Astrocyte of the cerebellum (primary cell): ENCODE data around the gene LRRC15.

ENCODE experiments used
- DNase-seq: peaks from one replicate; pipeline ENCODE4 v3.0.0-alpha.2; 2011; ENCODE audit warnings: low read depth
- H3K4me3 ChIP-seq: 2 replicates; pipeline ENCODE4 v1.5.1; 2011; ENCODE audit warnings: mild to moderate bottlenecking, low read depth, low read length, moderate library complexity
- CTCF ChIP-seq: IDR thresholded peaks from 2 replicates; pipeline ENCODE4 v1.5.1; 2012; ENCODE audit warnings: low read length, low read depth, moderate library complexity, mild to moderate bottlenecking; ENCODE audit errors: missing control alignments
- in situ Hi-C: cut with HindIII; loops from 2 replicates; pipeline ENCODE4 v1.10.0; 2017; ENCODE audit warnings: low sequenced_read_pairs

The LRRC15 gene

GRCh38 chr3:194370753-194371152, 1.2 kb upstream of the LRRC15 start:
- TF ChIP-seq CTCF: no peak
- no peak for DNase-seq
- H3K4me3 ChIP-seq: no peak overlapping the region
- in situ Hi-C loops: no loop called here

- in situ Hi-C loops: no loop called here
- TF ChIP-seq CTCF: no peak
- H3K4me3 ChIP-seq: no peak overlapping the region
- DNase-seq: no peak
Measured at GRCh38 chr3:194368918-194369317, 625 bp downstream of the LRRC15 start.

DNA sequence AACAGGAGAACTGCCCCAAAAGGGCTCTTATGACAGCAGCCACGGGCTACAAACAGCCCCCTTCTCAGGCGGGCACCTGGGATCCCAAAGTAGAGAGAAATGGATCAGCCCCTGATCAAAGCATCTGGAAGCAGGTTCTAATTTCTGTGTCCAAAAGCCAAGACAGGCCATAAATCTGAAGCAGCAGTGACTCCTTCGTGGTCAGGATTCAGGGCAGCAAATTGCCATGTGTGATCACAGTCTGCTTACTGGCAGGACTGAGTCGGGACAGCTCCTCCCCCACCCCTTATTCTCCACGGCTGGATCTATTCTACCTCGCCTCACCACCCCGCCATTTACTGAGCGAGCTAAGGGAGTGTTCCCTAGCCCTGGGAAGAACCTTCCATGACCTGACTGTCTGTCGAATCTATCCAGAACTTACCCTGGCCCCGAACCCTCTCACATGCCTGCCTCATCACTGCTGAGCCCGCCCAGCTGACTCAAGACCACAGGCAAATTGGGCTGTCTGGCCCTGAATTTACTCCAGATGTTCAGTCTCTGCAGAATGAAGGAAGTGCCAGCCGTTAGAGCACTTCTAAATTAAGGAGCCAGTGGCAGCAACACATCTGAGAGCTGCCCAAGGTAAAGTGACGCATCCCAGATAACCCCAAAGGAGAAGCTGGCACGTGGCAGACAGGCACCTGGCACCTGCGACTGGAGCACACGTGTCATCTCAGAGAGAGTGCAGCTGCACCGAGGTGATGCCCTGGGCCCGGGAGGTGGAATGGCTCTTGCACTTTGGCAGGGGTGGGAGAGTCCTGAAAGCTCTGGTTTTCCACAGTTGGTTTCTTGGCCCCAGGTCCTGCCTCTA, 1.3 kb downstream of the LRRC15 start:
- in situ Hi-C loops: no loop called here
- no peak for DNase-seq
- no peak for TF ChIP-seq CTCF
- no peak overlapping the region for H3K4me3 ChIP-seq

GRCh38 chr3:194365978-194366490, 3.5 kb downstream of the LRRC15 start:
- no peak for DNase-seq
- no peak for TF ChIP-seq CTCF
- in situ Hi-C loops: no loop called here
- H3K4me3 ChIP-seq: no peak overlapping the region

DNA sequence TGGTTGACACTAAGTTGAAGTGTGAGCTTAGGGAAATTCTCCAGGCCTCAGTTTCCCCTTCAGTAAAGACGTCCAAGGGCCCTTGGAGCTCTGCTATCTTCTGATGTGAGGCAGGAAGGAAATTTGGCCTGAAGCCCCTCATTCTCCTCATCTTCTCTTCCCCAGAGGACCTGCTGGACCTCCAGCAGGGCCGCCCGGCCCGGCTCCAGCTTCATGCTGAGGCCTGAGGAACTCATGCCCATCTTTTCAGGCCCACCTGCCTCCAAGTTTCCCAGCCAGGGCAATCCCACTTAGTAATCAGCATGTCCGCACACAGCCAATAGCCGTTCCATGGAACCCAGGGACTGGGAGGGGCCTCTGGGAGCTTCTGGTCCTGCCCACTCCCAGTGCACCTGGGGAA, 4.0 kb downstream of the LRRC15 start:
- TF ChIP-seq CTCF: no peak
- in situ Hi-C loops: no loop called here
- DNase-seq: no peak
- H3K4me3 ChIP-seq: no peak overlapping the region

DNA sequence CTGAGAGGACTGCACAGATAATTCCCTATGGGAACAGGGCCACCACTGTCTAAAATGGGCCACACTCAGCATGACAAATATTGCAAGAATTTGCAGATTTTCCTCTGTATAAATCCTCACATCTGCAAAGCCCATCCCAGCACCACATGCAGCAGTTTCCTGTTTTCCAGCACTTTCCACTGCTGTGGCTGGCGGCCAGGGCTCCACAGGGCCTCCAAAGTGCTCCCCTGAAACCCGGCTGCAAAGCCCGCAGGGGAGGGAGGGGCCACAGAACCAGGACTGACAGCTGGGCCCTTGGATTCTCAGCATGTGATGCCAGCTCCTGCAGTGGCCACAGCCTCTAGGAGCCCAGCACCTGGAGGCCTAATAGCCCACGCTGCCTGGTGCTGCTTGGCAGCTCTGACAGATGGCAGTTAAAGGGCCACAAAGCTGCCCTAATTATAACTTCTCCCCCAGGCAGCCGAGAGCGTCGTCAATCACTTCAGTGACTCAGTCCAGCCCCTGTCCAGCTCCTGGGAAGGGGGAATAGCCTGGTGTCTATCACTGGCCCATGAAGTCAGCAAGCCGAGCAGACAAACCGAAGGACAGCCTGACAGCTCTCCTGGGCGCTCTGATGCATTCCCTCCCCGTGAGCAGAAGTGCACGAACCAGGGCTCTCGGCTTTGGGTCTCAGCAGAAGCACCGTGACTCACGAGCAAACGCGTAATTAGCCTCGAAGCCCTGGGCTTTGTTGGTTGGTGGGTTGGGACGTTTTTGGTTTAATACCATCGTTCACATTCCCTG, 4.7 kb downstream of the LRRC15 start:
- in situ Hi-C loops: no loop called here
- H3K4me3 ChIP-seq: no peak overlapping the region
- DNase-seq: peak; percentile 60
- no peak for TF ChIP-seq CTCF
